GM21515 (cell line): Measurements from ENCODE around the gene LMNB1.
"Not testable (repeated sequence)": the region's sequence is repeated elsewhere in the genome, so short reads cannot be mapped to it uniquely, and the experiment has no call there.

Experiments used
- ATAC-seq: cut with Tn5 transposase; IDR thresholded peaks from one replicate; pipeline ENCODE4 v1.9.1; 2021; ENCODE audit not compliant: unreplicated experiment

LMNB1 gene

DNA sequence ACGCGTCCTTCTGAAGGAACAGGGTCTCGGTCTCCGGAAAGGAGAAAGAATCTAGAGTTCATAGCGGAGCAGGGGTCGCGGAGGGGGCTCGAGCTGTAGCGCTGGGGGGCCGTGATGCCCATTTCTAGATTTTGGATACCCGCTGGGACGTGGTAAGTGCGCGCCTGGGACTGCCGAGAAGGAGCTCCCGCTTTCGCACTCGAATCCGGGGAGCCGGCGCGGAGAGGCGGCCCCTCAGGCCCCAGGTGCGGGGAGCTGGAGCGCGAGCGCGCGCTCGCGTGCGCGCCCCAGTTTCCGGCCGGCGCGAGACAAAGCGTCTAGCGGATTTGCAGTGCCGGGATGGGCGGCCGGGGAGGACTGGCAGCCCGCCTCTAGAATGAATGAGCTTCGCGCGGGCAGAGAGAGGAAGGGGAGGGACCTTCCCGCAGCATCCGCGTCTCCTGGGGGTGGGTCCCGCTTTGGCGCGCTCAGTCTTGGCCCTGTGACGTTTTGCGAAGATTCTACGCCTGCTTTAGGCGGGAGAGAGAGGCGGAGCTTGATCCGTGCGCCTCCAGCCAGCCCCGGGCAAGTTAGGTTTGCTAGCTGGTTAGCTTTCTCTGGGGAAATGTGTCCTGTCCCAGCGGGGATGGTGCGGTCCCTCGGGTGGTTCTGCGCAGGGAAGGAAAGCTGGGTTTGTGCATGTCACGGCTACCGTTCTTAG lies 1.2 kb downstream of the LMNB1 start:
- peak; percentile 67 for ATAC-seq

DNA sequence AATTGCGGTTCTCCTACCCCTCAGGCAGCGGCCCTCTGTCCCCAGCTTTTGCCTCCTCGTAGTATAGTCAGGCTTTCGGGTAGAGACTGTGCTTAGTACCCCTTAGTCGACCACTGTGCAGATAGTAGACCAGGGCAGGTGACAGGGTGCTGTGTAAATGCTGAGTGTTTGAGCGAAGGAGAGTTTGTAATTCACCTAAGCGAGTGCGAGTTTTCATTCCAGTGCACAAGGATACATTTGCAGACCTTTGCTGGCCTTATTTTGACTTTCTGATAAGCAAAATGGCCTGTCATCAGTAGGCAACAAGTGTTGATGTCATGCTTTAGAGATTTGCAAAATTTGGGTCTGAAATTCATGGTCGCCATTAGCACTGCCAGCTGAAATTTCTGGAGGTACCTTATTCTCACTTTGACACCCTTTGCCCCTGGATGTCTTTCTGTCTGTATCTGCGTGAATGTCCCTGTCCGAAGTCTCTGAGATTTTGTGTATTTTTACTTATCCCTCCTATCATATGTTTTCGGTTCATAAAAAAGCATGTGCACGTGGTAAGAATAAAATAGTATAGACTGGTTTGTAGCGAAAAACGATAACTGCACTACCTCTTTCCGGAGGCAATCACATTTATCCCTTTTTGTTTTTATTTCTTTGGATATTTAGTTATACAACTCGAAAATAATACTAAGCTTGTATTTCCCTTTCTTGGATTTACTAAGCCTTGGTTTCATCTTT lies 1.9 kb downstream of the LMNB1 start:
- no peak for ATAC-seq

DNA sequence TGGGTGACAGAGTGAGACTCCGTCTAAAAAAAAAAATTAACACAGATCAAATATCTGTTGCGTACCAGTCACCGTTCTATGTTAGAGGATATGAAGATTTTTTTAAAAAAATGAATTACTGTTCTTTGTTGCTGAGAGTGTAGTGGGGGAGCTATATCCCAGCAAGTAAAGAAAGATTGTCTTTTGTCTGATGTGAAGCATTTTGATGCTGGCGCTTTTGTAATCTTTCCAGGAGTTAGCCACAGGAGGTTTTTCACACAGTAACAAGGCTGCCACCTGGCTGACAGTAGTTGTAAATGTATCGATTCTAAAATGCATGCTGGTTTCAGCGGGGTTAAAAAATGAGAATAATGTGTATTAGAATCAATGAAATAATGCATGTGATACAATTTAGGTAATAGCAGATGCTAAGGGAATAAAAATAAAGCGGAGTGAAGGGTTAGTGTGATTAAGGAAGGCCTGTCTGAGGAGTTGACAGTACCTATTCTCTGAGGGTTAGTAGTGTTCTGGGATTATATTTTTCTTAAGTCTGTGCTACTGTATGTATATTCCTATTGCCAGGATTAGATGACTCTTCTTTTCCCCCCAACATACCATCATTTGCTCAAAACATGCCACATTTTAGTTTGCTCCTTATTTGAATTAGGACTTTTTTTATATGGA lies 3.4 kb downstream of the LMNB1 start:
- ATAC-seq = no peak

- ATAC-seq = not testable (repeated sequence)
Observed at GRCh38 chr5:126788409-126788808, 11.5 kb downstream of the LMNB1 start.

- peak; percentile 21 for ATAC-seq
Observed at GRCh38 chr5:126793097-126793496, 16.2 kb downstream of the LMNB1 start.

- ATAC-seq = not testable (repeated sequence)
Observed at GRCh38 chr5:126793648-126794047, 16.7 kb downstream of the LMNB1 start.

GRCh38 chr5:126794157-126794828 lies 17.4 kb downstream of the LMNB1 start:
- ATAC-seq = peak; percentile 39

- ATAC-seq = no peak
Observed at GRCh38 chr5:126799780-126800179, 22.8 kb downstream of the LMNB1 start.

GRCh38 chr5:126801174-126801991 lies 24.4 kb downstream of the LMNB1 start:
- ATAC-seq = no peak

DNA sequence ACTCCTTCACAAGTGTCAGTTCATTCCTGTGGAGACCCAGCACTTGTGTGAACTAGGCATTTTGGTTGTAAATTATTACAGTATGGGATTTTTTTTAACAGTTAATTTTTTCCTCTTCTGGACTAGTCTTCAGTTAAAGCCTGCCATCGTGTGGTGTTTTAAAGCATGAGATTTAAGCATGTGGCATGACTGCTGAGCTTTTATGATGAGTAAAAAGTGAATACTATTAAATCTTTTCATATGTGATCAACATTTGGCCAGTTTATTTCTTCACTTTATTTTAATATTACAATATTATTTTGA lies 25.0 kb downstream of the LMNB1 start:
- no peak for ATAC-seq

- no peak for ATAC-seq
Observed at GRCh38 chr5:126805063-126805462, 28.1 kb downstream of the LMNB1 start.

DNA sequence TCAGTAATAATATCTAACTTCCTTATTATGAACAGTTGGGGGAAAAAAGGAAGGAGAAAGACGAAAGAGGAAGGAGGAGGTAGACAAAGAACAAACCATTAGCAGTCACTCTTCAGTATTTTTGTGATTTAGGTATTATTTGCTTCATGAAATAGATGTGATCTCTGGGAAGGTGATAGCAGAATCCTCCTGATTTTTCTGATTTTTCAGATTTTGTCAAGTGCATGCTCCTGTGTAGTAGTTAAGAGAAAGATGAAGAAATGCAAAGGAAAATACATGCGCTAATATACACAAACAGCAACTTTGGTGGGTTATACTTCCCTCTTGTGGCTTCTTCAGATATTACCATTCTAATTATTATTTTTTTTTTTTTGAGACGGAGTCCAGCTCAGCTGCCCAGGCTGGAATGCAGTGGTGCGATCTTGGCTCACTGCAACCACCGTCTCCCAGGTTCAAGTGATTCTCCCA lies 31.6 kb downstream of the LMNB1 start:
- no peak for ATAC-seq

- no peak for ATAC-seq
Observed at GRCh38 chr5:126809916-126810315, 33.0 kb downstream of the LMNB1 start.

DNA sequence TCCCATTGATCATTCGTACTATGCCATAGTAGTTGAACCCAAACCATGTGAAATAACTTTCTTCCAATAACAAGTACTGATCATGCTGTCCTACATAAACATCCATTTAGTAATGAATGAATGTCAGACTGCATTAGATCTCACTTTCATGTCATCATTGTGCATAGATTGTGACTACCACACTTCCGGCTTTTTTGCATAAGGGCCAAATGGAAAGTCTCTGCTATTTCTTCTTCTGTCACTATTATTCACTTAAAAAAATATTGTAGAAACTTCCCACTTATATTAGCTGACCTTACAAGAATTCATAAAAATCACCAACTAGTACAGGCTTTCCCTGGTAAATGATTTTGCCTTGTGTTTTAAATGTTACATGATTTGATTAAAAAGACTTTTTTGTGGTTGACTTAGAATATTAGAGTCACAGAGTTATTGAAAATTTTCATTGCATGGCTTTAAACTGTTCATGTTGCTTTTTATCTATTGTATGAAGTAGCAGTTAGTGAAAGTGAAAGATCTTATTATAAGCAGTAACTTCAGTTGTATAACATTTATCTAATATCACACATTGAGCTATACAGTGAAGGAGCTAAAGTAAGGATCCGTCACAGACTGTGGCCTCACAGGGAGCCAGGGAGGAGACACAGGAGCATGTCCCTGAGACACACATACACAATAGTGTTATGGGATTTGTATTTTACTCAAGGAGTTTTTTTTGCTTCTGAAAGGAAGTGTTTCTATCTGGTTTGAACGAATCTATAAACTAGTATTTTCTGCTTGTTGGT lies 33.9 kb downstream of the LMNB1 start:
- ATAC-seq = no peak

DNA sequence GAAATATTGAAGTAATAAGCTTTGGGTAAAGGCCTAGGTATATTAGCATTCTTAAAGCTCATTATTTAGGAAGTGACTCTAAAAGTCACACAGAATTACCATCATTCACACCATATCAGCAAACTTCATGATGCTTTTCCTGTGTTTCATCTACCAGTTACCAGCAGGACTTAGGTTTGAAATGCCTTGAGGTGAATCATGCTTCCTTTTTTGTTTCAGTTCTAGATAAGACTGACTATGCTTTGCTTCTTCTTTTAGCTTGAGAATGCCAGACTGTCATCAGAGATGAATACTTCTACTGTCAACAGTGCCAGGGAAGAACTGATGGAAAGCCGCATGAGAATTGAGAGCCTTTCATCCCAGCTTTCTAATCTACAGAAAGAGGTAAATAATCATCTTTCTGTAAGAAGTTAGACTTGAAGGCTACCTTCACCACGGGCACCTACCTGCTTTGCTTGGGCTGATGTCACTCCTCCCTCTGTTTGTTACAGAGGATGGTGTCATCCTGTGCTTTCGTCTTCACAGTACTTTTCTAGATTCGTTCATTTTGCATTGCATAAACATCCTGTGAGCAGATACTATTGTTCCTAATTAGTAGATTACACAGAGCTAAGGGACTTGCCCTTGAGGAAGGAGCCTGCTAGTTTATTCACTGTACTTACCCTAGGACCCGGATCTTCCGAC lies 34.7 kb downstream of the LMNB1 start:
- no peak for ATAC-seq

- ATAC-seq = no peak
Observed at GRCh38 chr5:126812199-126812570, 35.2 kb downstream of the LMNB1 start.

DNA sequence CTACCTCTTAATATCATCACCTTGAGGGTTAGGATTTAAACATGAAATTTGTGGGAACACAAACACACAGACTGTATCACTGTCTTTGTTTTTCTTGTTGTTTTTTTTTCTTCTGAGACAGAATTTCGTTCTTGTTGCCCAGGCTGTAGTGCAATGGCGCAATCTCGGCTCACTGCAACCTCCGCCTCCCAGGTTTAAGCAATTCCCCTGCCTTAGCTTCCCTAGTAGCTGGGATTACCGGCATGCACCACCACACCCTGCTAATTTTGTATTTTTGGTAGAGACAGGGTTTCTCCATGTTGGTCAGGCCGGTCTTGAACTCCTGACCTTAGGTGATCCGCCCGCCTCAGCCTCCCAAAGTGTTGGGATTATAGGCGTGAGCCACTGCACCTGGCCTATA lies 36.9 kb downstream of the LMNB1 start:
- ATAC-seq = not testable (repeated sequence)

- ATAC-seq = no peak
Observed at GRCh38 chr5:126814721-126815404, 37.9 kb downstream of the LMNB1 start.

DNA sequence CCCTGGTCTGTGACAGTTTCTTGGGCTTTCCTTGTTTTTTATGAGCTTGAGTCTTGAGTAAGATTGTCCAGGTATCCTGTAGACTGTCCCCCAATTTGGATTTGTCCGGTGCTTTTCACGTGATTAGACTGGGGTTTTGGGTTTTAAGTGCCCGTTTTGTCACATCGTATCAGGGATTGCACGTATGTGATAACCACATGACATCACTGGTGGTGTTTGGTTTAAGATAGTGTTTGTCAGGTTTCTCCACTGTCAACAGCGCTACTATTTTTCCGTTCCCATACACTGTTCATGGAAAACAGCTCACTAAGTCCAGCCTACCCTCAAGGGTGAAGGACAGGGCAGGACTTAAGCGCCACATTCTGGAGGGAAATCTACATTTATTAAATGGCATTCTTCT lies 39.7 kb downstream of the LMNB1 start:
- ATAC-seq = no peak
